Stromal cell of bone marrow (primary cell): Measurements from ENCODE around the gene HTR2A.

Experiments used
- DNase-seq: peaks from one replicate; pipeline ENCODE4 v3.0.0-alpha.2; 2012; ENCODE audit warnings: low read depth

Gene HTR2A

GRCh38 chr13:46868091-46868490 lies 28.8 kb downstream of the HTR2A start:
- no peak for DNase-seq

GRCh38 chr13:46866150-46866549 lies 30.7 kb downstream of the HTR2A start:
- DNase-seq, result no peak

GRCh38 chr13:46864941-46865340 lies 31.9 kb downstream of the HTR2A start:
- DNase-seq, result no peak

GRCh38 chr13:46861959-46862358 lies 34.9 kb downstream of the HTR2A start:
- DNase-seq, result no peak

- no peak for DNase-seq
These were observed 36.1 kb downstream of the HTR2A start for GRCh38 chr13:46860722-46861121.

- DNase-seq, result no peak
These were observed 38.1 kb downstream of the HTR2A start for GRCh38 chr13:46858776-46859175.

- DNase-seq, result no peak
These were observed 38.7 kb downstream of the HTR2A start for GRCh38 chr13:46858163-46858562.

GRCh38 chr13:46855664-46856063 lies 41.2 kb downstream of the HTR2A start:
- no peak for DNase-seq

- DNase-seq, result no peak
These were observed 41.7 kb downstream of the HTR2A start for GRCh38 chr13:46855166-46855565.

GRCh38 chr13:46852168-46852567 lies 44.7 kb downstream of the HTR2A start:
- DNase-seq, result no peak

- DNase-seq, result no peak
These were observed 46.6 kb downstream of the HTR2A start for GRCh38 chr13:46850214-46850613.

GRCh38 chr13:46846726-46847125 lies 50.1 kb downstream of the HTR2A start:
- no peak for DNase-seq

GRCh38 chr13:46845146-46845545 lies 51.7 kb downstream of the HTR2A start:
- DNase-seq, result no peak

GRCh38 chr13:46844431-46844830 lies 52.4 kb downstream of the HTR2A start:
- no peak for DNase-seq

- no peak for DNase-seq
These were observed 57.5 kb downstream of the HTR2A start for GRCh38 chr13:46839399-46839798.

- DNase-seq, result no peak
These were observed 62.2 kb downstream of the HTR2A start for GRCh38 chr13:46834657-46835056.

- DNase-seq, result peak; percentile 13
These were observed 65.2 kb downstream of the HTR2A start for GRCh38 chr13:46831588-46832194.

GRCh38 chr13:46830405-46831005 lies 66.3 kb downstream of the HTR2A start:
- no peak for DNase-seq

GRCh38 chr13:46822551-46822950 lies 74.3 kb downstream of the HTR2A start:
- DNase-seq, result no peak

GRCh38 chr13:46817838-46818476 lies 78.9 kb downstream of the HTR2A start:
- DNase-seq, result no peak

- no peak for DNase-seq
These were observed 79.8 kb downstream of the HTR2A start for GRCh38 chr13:46817095-46817494.

GRCh38 chr13:46816371-46816770 lies 80.5 kb downstream of the HTR2A start:
- DNase-seq, result no peak

- no peak for DNase-seq
These were observed 84.5 kb downstream of the HTR2A start for GRCh38 chr13:46812301-46812797.

GRCh38 chr13:46810440-46810839 lies 86.4 kb downstream of the HTR2A start:
- DNase-seq, result no peak
